SK-N-SH treated with all-trans-retinoic acid at 6 μM for 48 hours (cell line): Measurements from ENCODE around the gene ADPRH.

Experiments
- ATAC-seq: fragments of 200-7000 bp; cut with Tn5 transposase; 3 replicates; pipeline ENCODE4 v1.9.1; 2020; ENCODE audit warnings: mild to moderate bottlenecking, moderate library complexity
- ARNTL ChIP-seq: fragments of 450-650 bp; formaldehyde crosslinking; IDR thresholded peaks from 2 replicates; pipeline ENCODE4 v1.5.0; 2020; ENCODE audit warnings: low read depth, mild to moderate bottlenecking, moderate library complexity, borderline replicate concordance
- BACH2 ChIP-seq: fragments of 250-450 bp; sonication (Bioruptor Pico); IDR thresholded peaks from 2 replicates; pipeline ENCODE4 v1.9.0; 2021; ENCODE audit warnings: mild to moderate bottlenecking, borderline replicate concordance
- CSDC2 ChIP-seq: fragments of 250-450 bp; sonication (Bioruptor Pico); IDR thresholded peaks from 2 replicates; pipeline ENCODE4 v1.5.0; 2020; ENCODE audit warnings: mild to moderate bottlenecking, moderate library complexity
- ESRRG ChIP-seq: fragments of 250-450 bp; sonication (Bioruptor Pico); IDR thresholded peaks from 2 replicates; pipeline ENCODE4 v1.6.1; 2021; ENCODE audit warnings: mild to moderate bottlenecking
- GLIS3 ChIP-seq: fragments of 250-450 bp; sonication (Bioruptor Pico); IDR thresholded peaks from 2 replicates; pipeline ENCODE4 v1.5.0; 2020; ENCODE audit warnings: mild to moderate bottlenecking, moderate library complexity
- ISL1 ChIP-seq: fragments of 250-450 bp; sonication (Bioruptor Pico); IDR thresholded peaks from 2 replicates; pipeline ENCODE4 v2.1.2; 2022; ENCODE audit warnings: mild to moderate bottlenecking, moderate library complexity
- OSR1 ChIP-seq: fragments of 250-450 bp; sonication (Bioruptor Pico); IDR thresholded peaks from 2 replicates; pipeline ENCODE4 v1.8.0; 2022; ENCODE audit warnings: moderate library complexity, mild to moderate bottlenecking, inconsistent platforms
- PATZ1 ChIP-seq: fragments of 250-450 bp; sonication (Bioruptor Pico); IDR thresholded peaks from 2 replicates; pipeline ENCODE4 v1.8.0; 2020; ENCODE audit warnings: mild to moderate bottlenecking, moderate library complexity, borderline replicate concordance
- PPARA ChIP-seq: fragments of 250-450 bp; sonication (Bioruptor Pico); IDR thresholded peaks from 2 replicates; pipeline ENCODE4 v1.5.0; 2020; ENCODE audit warnings: mild to moderate bottlenecking, borderline replicate concordance
- RARB ChIP-seq: fragments of 250-450 bp; sonication (Bioruptor Pico); IDR thresholded peaks from 2 replicates; pipeline ENCODE4 v1.8.0; 2021; ENCODE audit warnings: mild to moderate bottlenecking, moderate library complexity
- SNAI2 ChIP-seq: fragments of 250-450 bp; sonication (Bioruptor Pico); IDR thresholded peaks from 2 replicates; pipeline ENCODE4 v1.5.0; 2020; ENCODE audit warnings: mild to moderate bottlenecking, moderate library complexity
- TCF4 ChIP-seq: fragments of 250-450 bp; sonication (Bioruptor Pico); IDR thresholded peaks from 2 replicates; pipeline ENCODE4 v1.8.0; 2021; ENCODE audit warnings: mild to moderate bottlenecking, moderate library complexity, borderline replicate concordance
- TOX ChIP-seq: fragments of 250-450 bp; sonication (Bioruptor Pico); IDR thresholded peaks from 2 replicates; pipeline ENCODE4 v1.8.0; 2021; ENCODE audit warnings: mild to moderate bottlenecking, moderate library complexity, borderline replicate concordance
- TSHZ2 ChIP-seq: fragments of 250-450 bp; sonication (Bioruptor Pico); IDR thresholded peaks from 2 replicates; pipeline ENCODE4 v1.5.0; 2020; ENCODE audit warnings: mild to moderate bottlenecking, moderate library complexity
- ZC3H10 ChIP-seq: fragments of 250-450 bp; sonication (Bioruptor Pico); IDR thresholded peaks from 2 replicates; pipeline ENCODE4 v1.5.1; 2021; ENCODE audit warnings: mild to moderate bottlenecking, moderate library complexity
- ZFP3 ChIP-seq: fragments of 250-450 bp; sonication (Bioruptor Pico); IDR thresholded peaks from 2 replicates; pipeline ENCODE4 v1.5.0; 2020; ENCODE audit warnings: mild to moderate bottlenecking, moderate library complexity
- ZFP30 ChIP-seq: fragments of 450-650 bp; formaldehyde crosslinking; IDR thresholded peaks from 2 replicates; pipeline ENCODE4 v1.5.0; 2022; ENCODE audit warnings: mild to moderate bottlenecking, moderate library complexity
- ZNF565 ChIP-seq: fragments of 450-650 bp; formaldehyde crosslinking; conservative IDR thresholded peaks from 2 replicates; pipeline ENCODE4 v1.5.0; 2020; ENCODE audit warnings: low read depth, mild to moderate bottlenecking, moderate library complexity
- ZNF70 ChIP-seq: fragments of 450-650 bp; formaldehyde crosslinking; IDR thresholded peaks from 2 replicates; pipeline ENCODE4 v1.5.0; 2020; ENCODE audit warnings: mild to moderate bottlenecking, moderate library complexity
- ZNF8 ChIP-seq: fragments of 450-650 bp; formaldehyde crosslinking; IDR thresholded peaks from 2 replicates; pipeline ENCODE4 v1.5.0; 2020; ENCODE audit warnings: mild to moderate bottlenecking, moderate library complexity
- TF ChIP-seq, protein P1 (sequence below): fragments of 250-450 bp; sonication (Bioruptor Pico); IDR thresholded peaks from 2 replicates; pipeline ENCODE4 v1.5.1; 2021; ENCODE audit warnings: mild to moderate bottlenecking, moderate library complexity
- TF ChIP-seq, protein P2 (sequence below): fragments of 250-450 bp; sonication (Bioruptor Pico); IDR thresholded peaks from 2 replicates; pipeline ENCODE4 v1.8.0; 2021; ENCODE audit warnings: low read depth, mild to moderate bottlenecking, moderate library complexity, borderline replicate concordance

Gene ADPRH

GRCh38 chr3:119624002-119624720, 44.9 kb downstream of the ADPRH start (continued):
- no peak for TF ChIP-seq TSHZ2 (CRISPR knock-in tag)

DNA sequence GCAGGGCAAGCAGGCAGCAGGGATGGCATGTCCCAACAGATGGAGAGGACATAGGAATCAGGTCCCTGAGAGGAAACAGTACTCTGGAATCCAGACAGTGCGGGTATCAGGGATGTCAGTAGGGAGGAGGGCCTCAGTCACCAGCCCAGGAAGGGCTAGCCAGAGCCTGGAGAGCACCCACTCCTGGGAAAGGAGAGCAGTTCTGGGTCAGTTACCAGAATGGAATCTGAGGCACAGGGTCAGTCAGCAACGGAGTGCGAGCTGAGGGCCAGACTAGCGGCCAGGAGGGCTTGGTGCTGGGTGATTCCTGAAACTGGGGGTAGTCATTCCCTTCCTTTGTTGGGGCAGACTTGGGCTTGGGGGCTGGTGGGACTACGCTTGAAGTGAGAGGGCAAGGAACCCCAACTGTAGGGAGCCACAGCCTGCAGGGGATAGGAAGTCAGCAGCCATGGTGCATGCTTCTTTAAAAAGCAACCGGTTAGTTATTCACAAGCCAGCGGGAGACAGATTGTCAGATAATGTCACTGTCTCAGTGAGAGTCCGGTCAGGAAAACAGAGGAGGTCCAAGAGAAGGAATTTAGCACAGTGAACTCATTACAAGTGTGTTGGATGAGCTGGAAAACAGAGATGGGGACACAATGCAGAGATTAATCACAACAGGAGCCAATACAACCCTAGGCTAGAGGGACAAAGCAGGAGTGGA, 46.3 kb downstream of the ADPRH start:
- TF ChIP-seq OSR1 (CRISPR knock-in tag), result no peak
- ATAC-seq, result peak; percentile 29

- peak; percentile 12; the same call in 2 of the 3 replicates for ATAC-seq
- no peak for TF ChIP-seq OSR1 (CRISPR knock-in tag)
- TF ChIP-seq TOX (CRISPR knock-in tag), result no peak
- no peak for TF ChIP-seq PATZ1 (CRISPR knock-in tag)
- TF ChIP-seq PPARA (CRISPR knock-in tag), result no peak
- TF ChIP-seq ARNTL (CRISPR knock-in tag), result no peak
- TF ChIP-seq ZFP3, result no peak
- TF ChIP-seq CSDC2, result no peak
- TF ChIP-seq, protein P1, sequence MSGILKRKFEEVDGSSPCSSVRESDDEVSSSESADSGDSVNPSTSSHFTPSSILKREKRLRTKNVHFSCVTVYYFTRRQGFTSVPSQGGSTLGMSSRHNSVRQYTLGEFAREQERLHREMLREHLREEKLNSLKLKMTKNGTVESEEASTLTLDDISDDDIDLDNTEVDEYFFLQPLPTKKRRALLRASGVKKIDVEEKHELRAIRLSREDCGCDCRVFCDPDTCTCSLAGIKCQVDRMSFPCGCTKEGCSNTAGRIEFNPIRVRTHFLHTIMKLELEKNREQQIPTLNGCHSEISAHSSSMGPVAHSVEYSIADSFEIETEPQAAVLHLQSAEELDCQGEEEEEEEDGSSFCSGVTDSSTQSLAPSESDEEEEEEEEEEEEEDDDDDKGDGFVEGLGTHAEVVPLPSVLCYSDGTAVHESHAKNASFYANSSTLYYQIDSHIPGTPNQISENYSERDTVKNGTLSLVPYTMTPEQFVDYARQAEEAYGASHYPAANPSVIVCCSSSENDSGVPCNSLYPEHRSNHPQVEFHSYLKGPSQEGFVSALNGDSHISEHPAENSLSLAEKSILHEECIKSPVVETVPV (CRISPR knock-in tag), result no peak
- no peak for TF ChIP-seq ZNF8
- TF ChIP-seq ZFP30, result no peak
- no peak for TF ChIP-seq GLIS3 (CRISPR knock-in tag)
- no peak for TF ChIP-seq SNAI2 (CRISPR knock-in tag)
- no peak for TF ChIP-seq TCF4 (CRISPR knock-in tag)
- TF ChIP-seq ZC3H10 (CRISPR knock-in tag), result no peak
- TF ChIP-seq RARB (CRISPR knock-in tag), result no peak
- TF ChIP-seq, protein P2, sequence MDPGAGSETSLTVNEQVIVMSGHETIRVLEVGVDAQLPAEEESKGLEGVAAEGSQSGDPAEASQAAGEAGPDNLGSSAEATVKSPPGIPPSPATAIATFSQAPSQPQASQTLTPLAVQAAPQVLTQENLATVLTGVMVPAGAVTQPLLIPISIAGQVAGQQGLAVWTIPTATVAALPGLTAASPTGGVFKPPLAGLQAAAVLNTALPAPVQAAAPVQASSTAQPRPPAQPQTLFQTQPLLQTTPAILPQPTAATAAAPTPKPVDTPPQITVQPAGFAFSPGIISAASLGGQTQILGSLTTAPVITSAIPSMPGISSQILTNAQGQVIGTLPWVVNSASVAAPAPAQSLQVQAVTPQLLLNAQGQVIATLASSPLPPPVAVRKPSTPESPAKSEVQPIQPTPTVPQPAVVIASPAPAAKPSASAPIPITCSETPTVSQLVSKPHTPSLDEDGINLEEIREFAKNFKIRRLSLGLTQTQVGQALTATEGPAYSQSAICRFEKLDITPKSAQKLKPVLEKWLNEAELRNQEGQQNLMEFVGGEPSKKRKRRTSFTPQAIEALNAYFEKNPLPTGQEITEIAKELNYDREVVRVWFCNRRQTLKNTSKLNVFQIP (CRISPR knock-in tag), result no peak
- TF ChIP-seq ESRRG (CRISPR knock-in tag), result no peak
- no peak for TF ChIP-seq BACH2 (CRISPR knock-in tag)
- no peak for TF ChIP-seq ZNF70 (CRISPR knock-in tag)
Measured at GRCh38 chr3:119626196-119626595, 46.9 kb downstream of the ADPRH start.

DNA sequence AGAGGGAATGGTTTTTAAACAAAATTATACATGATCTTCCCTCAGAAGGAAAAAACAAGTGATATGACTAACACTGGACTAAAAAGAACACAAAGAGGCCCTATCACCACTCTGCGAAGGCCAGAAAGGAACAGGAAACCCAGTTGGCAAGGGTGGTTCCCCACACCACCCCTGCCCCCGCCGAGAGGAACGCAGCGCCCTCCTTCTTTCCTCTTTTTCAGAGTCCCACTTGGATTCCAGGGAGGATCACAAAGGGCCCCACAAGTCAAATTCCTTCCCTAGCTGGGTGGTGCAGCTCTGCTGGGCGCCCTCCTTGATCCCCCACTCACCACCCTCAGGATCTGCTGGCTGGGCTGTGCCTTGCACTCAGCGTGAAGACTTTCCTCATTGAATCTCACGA, 48.2 kb downstream of the ADPRH start:
- no peak for ATAC-seq
- TF ChIP-seq RARB (CRISPR knock-in tag) (no peak), ZFP30 (no peak), SNAI2 (CRISPR knock-in tag) (no peak), ZC3H10 (CRISPR knock-in tag) (no peak), GLIS3 (CRISPR knock-in tag) (no peak), ESRRG (CRISPR knock-in tag) (no peak), TOX (CRISPR knock-in tag) (no peak), TSHZ2 (CRISPR knock-in tag) (no peak), PPARA (CRISPR knock-in tag) (no peak), PATZ1 (CRISPR knock-in tag) (no peak), OSR1 (CRISPR knock-in tag) (no peak), ISL1 (CRISPR knock-in tag) (no peak), ZNF565 (no peak)
